HG03064 (cell line): ENCODE results near the gene EGFL8.

Experiments used
- ATAC-seq: cut with Tn5 transposase; IDR thresholded peaks from one replicate; pipeline ENCODE4 v1.9.1; 2021; ENCODE audit warnings: low read depth; ENCODE audit not compliant: unreplicated experiment

The EGFL8 gene

GRCh38 chr6:32146287-32146686 is 18.1 kb upstream of the EGFL8 start:
- no peak for ATAC-seq

DNA sequence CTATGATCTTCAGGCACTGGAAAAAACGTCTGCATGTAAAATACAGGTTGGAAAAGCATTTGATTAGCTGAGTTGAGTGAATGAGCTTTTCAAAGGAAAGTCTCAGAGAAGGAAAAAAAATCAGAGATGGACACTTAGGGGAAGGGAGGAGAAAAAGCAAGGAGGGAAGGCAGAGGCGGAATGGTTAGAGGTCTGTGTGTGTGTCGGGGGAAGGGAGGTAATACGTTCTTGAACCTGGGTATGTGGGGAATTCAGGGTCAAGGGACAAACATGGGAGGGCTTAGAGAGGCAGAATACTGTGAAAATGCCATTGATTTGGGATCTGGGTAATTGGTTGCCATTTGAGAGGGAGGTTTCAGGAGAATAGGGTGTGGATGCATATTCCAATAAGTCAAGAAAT is 17.7 kb upstream of the EGFL8 start:
- ATAC-seq: no peak

- ATAC-seq: no peak
These were observed 16.8 kb upstream of the EGFL8 start for GRCh38 chr6:32147401-32148132.

- no peak for ATAC-seq
These were observed 15.9 kb upstream of the EGFL8 start for GRCh38 chr6:32148289-32149091.

DNA sequence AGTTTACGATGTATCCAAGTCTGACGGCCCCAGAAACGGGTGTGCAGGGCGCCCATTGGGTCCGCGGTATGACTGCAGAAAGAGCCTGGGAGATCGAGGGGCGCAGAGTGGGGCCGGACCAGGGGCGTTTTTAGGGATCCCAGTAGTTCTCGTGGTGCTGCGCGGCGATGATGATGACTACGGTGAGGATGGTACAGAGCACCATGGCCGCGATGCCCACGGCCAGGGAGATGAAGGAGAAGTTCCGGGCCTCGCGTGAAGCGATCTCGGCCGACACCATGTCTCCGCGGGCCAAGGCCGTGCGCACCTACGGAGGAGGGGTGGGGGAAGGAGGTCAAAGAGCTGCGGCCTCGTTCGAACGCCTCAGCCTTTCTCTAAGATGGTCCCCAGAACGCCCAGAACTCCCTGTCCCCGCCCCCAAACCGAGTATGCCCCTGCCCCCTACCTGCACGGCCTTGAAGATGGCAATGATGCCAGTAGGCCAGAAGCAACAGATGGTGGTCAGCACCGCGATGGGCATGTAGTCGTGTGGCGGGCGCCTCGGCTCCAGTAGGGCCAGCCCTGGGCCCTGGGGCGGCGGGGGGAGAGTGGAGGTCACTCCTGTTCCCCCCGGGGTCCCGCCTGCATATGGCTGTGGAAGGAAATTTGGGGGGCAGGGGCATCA is 15.2 kb upstream of the EGFL8 start:
- no peak for ATAC-seq

DNA sequence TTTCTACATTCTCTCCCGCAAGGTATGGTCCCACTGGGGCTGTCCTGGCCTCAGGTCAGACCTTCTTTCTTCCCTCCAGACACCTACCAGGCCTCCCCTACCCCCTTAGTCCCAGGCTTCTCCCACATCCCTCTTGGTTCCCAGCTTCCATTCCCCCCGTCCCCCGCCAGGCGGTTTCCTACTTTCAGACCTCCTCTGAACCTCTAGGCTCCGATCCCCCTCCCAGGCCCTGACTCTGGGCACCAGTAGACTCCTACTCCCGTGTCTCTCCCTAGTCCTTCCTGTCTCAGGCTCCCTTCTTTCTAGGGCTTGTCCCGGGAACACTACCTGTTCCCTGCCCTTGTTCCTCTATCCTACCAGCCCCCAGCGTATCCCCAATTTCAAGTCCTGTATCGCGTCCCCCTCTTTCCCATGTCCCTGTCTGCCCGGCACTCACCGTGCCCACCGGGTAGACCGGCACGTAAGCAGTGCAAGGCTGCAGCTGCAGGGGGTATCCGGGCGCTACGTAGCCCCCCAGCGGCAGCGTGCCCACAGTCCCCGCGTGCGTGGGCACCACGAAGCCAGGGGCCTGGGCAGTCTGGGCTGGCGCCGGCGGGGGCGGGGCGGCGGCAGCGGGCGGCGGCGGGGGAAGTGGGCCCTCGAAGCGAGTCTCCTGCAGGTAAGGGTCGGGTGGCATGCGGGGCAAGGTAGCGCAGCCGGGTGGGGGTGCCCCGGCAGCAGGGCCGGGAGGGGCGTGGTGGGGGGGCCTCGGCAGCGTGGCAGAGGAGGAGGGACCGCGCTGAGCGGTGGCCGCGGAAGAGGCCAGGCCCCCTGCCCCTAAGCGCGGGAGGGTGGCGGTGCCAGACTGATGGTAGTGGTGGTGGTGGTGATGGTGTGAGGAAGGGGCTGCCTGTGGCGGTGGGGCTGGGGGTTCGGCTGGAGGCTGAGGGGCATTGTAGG is 14.2 kb upstream of the EGFL8 start:
- no peak for ATAC-seq

DNA sequence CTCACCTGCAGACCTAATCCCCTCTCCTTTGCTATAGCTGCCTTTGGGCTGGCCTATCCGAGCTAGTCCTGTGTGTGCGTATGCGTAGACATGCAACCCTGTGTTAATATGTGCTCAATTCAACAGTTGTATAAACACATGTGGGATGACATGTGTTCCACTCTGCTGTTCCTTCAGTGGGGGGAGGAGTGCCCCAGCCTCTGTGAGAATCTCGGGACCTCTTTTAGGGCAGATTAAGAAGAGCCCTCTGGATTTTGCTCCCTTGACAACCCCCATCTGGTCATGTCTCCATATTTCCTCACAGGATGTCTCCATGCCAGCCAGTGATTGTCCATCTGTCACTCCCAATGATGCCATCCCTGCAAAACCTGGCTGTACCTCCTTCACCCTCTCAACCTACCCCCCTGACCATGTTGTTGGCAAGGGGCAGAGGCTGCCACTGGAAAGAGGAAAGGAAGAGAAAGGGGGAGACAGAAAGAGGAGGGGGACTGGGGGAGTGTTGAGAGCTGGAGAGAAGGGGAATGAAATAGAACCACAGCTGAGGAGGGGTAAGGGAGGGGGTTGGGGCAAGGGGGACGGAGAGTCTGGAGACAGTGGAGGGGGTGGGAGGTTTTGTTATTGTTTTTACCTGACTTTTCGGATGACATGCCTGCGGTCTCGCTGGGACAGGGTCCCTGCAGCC is 13.1 kb upstream of the EGFL8 start:
- ATAC-seq: no peak

DNA sequence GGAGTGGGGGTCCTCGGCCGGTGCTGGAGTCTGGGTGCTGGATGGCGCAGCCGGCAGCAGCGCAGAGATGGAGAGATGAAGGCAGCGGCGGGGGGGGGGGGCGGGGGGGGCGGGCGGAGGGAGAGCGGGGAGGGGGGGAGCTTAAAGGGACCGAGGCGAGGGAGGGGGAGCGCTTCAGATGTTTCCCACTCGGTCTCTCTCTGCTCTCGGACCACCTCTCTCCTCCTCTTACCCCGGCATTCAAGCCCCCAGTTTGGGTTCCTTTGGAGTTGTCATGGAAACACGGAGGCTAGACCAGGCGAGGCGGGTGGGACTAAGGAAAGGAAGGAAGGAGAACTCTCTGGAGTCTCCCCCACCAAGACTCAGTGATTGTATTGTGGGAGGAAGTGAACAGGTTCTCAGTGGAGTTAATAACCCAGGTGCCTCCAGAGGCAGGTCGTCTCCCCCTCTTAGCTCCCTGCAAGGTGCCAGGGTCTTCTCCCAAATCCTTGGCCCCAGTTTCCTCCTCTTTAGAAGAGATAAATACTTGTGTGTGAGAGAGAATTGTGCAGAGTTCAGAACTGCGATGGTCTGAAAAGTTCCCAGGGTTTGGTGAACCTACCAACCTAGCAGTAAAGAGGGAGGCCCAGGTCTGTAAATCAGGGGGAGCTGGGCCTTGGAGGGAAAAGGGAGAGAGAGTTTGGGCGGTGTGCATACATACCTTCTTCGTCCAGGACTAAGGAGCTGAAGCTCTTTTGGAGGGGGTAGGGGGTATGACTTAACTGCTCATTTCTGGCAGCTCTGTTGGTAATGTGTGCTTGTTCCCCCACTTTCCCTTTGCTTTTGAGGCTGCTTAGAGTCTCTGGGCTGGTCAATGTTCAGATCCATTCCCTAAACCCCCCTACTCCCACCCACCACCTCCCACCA is 12.3 kb upstream of the EGFL8 start, which contains the start of gene PRRT1:
PRRT1 (minus strand) TSS at position 77 of the 906 bp plus-strand sequence. CDS start 112 bp downstream, outside the sequence.
- ATAC-seq: no peak

- no peak for ATAC-seq
These were observed 11.4 kb upstream of the EGFL8 start for GRCh38 chr6:32152769-32153563.

GRCh38 chr6:32153564-32154513 is 10.6 kb upstream of the EGFL8 start, which contains the start of gene PPT2:
TSS of gene PPT2 (plus strand) at chr6:32154141. CDS start at chr6:32154595, 454 bp downstream.
- no peak for ATAC-seq

- no peak for ATAC-seq
These were observed 9.8 kb upstream of the EGFL8 start for GRCh38 chr6:32154514-32155161.

- no peak for ATAC-seq
These were observed 7.5 kb upstream of the EGFL8 start for GRCh38 chr6:32156891-32157290.

DNA sequence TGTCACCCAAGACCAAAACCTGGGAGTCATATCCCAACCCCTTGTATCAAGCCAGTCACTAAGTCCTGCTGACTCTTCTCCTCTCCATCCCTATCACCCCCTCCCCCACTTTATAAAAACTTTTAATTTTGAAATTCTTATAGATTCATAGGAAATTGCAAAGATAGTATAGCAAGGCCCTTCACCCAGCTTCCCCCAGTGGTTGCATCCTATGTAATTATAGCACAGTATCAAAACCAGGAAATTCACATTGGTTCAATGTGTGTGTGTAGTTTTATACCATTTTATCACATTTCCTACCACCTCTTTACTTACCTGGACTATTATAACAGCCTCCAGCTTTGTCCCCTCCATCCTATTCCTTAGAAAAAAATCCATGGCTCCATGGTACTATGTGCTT is 6.3 kb upstream of the EGFL8 start:
- ATAC-seq: no peak

- ATAC-seq: no peak
These were observed 686 bp upstream of the EGFL8 start for GRCh38 chr6:32163559-32164258.

GRCh38 chr6:32166411-32167061 is 2.1 kb downstream of the EGFL8 start:
- ATAC-seq: no peak
